ENCODE results near the gene EPPIN.

The EPPIN gene

DNA sequence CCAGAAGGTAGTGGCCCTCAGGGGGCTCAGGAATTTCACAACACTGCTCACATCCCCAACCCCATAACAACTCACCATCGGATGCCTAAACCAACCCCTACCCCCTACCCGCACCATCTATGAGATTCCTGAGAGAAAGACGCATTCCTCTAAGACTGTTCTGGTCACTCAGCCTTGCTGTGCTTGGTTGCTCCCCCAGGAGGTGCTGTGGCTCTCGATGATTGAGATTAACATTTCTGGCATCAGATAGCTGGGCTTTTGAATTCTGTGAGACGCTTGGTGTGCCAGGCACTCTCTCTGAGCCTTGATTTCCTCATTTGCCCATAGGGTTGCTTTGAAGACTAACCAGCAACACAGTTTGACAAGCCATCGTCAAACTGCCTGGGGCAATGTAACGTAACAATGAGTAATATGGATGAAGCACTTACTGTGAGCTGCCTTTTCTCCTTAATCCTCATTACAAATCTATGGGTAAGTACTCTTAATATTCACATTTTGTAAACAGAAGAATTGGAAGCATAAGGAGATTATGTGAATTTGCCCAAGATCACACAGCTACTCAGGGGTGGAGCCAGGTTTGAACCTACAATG lies 8.9 kb downstream of the EPPIN start:
- TF ChIP-seq, protein P1, sequence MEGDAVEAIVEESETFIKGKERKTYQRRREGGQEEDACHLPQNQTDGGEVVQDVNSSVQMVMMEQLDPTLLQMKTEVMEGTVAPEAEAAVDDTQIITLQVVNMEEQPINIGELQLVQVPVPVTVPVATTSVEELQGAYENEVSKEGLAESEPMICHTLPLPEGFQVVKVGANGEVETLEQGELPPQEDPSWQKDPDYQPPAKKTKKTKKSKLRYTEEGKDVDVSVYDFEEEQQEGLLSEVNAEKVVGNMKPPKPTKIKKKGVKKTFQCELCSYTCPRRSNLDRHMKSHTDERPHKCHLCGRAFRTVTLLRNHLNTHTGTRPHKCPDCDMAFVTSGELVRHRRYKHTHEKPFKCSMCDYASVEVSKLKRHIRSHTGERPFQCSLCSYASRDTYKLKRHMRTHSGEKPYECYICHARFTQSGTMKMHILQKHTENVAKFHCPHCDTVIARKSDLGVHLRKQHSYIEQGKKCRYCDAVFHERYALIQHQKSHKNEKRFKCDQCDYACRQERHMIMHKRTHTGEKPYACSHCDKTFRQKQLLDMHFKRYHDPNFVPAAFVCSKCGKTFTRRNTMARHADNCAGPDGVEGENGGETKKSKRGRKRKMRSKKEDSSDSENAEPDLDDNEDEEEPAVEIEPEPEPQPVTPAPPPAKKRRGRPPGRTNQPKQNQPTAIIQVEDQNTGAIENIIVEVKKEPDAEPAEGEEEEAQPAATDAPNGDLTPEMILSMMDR (IDR thresholded peaks at IDR 0.05; ENCODE audit: borderline replicate concordance, insufficient read depth, low read depth, low read length), result no peak
- H3K4me3 ChIP-seq (ENCODE audit: low read depth, low read length), result no peak overlapping the region

DNA sequence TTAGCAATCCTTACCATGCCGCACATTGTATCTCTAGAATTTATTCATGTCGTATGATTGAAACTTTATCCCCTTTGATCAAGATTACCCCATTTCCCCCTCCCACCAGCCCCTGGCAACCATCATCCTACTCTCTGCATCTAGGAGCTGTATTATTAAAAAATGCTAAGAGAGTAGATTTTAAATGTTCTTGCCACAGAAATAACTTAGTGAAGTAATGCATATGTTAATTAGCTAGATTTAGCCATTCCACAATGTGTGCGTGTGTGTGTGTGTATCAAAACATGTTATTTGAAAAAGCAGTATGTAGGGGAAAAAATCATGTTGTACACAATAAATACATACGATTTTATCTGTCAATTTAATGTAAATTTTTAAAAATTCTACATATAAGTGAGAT lies 19.9 kb downstream of the EPPIN start:
- H3K4me3 ChIP-seq (ENCODE audit: low read depth, low read length), result no peak overlapping the region
- TF ChIP-seq, protein P1 (IDR thresholded peaks at IDR 0.05; ENCODE audit: borderline replicate concordance, insufficient read depth, low read depth, low read length), result no peak

DNA sequence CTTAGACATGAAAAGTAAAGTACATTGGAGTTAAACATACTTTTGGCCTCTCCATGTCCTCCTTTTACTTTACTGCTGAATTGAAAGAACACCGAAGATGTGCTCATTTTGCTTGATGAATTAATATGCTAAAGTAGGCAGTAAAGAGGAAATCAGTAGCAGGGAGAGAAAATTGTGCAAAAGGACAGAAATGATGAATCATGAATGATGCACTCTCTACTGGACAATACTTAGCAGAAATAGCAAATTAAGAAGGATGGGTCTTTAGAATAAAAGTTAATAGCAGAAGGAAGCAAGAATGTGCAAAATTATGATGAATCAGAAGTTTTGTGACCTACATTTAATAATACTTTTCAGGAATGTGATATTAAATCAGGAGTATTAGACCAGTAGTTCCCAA lies 23.4 kb downstream of the EPPIN start:
- H3K4me3 ChIP-seq (ENCODE audit: low read depth, low read length), result no peak overlapping the region
- TF ChIP-seq, protein P1 (IDR thresholded peaks at IDR 0.05; ENCODE audit: borderline replicate concordance, insufficient read depth, low read depth, low read length), result no peak

DNA sequence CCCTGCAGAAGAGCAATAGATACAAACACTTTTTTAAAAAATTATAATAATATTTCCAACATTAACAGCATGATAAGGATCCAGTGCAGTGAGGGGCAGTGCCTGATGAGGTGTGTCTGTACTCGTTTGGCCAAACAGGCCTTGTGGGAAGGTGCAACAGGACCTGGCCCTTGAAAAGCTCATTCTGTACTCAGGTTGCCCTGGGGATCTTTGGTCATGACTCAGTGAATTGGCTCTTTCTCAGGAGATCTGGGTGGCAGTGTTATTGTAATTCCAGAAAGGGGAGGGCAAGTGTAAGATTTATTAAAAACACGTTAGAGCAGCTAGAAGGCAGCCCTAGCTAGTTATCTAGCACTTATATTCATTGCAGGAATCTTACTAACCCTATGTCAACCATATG lies 28.9 kb downstream of the EPPIN start:
- TF ChIP-seq, protein P1 (IDR thresholded peaks at IDR 0.05; ENCODE audit: borderline replicate concordance, insufficient read depth, low read depth, low read length), result no peak

DNA sequence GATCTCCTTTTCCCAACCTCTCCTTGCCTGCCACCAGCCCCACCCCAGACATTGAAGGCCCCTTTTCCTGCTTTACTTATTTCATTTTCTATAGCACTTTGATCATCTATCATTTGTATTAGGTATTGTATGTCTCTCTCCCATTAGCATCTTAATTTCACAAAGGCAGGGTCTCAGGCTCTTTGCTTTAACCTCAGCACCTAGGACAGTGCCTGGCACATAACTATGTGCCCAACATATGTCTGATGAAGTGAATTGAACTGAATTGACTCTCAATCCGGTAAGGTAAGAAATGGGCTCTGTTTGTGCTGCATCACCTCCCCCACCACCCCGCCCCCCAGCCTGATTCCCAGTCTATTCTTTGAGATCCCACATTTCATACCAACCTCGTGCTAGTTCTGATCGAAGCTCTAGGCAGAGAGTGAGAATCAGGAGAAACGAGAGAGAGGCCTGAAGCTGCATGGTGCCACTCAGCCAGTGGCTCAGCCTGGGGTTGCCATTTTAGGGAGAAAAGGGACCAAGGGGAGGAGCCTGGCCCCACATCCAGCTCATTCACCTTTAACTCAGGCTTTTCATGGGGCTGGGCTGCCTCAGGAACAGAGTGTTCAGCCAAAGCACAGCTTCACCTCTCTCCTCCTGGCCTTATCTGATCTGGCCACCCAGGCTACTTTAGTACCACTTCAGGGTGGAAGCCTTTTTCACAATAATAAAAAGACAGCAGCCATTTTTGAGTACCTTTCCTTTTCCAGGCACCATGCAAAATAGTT lies 31.9 kb downstream of the EPPIN start, which contains the start of gene SPINT3:
Gene SPINT3 (minus strand): TSS at position 476 of the 767 bp plus-strand sequence. CDS start 14 bp downstream, at position 462.
- TF ChIP-seq, protein P1 (IDR thresholded peaks at IDR 0.05; ENCODE audit: borderline replicate concordance, insufficient read depth, low read depth, low read length), result no peak
- no peak within 1 kb of the TSS for H3K4me3 ChIP-seq (ENCODE audit: low read depth, low read length)

More for the DNA sequence above, 28.9 kb downstream of the EPPIN start:
- no peak overlapping the region for H3K4me3 ChIP-seq (ENCODE audit: low read depth, low read length)

DNA sequence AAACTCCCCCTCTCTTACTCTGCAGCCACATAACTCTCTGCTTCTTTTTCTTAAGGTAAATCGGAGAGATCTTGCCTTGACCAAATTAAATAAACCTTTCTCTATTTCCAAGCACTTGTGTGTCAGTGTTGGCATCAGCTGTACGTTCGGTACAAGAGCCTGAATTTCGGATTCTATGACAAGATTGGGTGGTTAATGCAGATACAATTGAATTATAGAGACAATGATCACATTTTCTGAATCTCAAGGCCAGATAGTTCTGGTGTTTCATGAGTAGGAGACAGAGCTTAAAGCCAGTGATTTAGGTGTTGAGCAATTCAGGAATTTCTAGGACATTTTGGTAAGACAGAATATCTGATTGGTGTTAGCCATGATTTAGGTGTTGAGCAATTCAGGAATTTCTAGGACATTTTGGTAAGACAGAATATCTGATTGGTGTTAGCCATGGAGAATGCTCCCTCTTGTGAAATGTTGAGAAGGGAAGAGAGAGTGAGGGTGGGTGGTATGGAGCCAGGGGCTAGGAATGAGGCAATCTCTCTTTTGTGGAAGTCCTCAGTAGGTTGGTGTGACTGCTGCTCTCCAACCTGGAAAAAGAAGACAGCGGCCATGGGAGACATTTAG lies 36.8 kb downstream of the EPPIN start:
- TF ChIP-seq, protein P1 (IDR thresholded peaks at IDR 0.05; ENCODE audit: borderline replicate concordance, insufficient read depth, low read depth, low read length), result no peak
- no peak overlapping the region for H3K4me3 ChIP-seq (ENCODE audit: low read depth, low read length)
